ENCODE results near the gene ARMC12. TPM values are rescaled to one million over a fixed set of nuclear protein-coding genes. Genes with fewer than 3 reads are reported as not detected.
A peak's percentile ranks its signal among the peaks of the same experiment; 100 is the strongest.

The ARMC12 gene
- total and polyA plus RNA-seq, 2 of the 13 experiments (the other 11 are each of a cell fraction or from before 2014, with no cell fraction given) = 1.3 TPM; not detected in 1

GRCh38 chr6:35731736-35732532, 4.9 kb upstream of the ARMC12 start (continued):
- TF ChIP-seq STAG1 (CRISPR knock-in tag; IDR thresholded peaks at IDR 0.05) (0 out of 2 replicates have a peak, but pooled peaks have one; percentile 3), ZBTB7B (CRISPR knock-in tag; IDR thresholded peaks at IDR 0.05) (peak; percentile 80; the same call in 1 of the 2 replicates), MED1 (CRISPR knock-in tag; IDR thresholded peaks at IDR 0.05) (no peak; the same call in 1 of the 2 replicates), ZNF205 (CRISPR knock-in tag; IDR thresholded peaks at IDR 0.05) (peak; percentile 68), POLR2AphosphoS2 (IDR thresholded peaks at IDR 0.05; ENCODE audit: low read depth, low read length) (no peak), ZNF160 (CRISPR knock-in tag; IDR thresholded peaks at IDR 0.05) (no peak; the same call in 1 of the 2 replicates), ZBTB21 (CRISPR knock-in tag; IDR thresholded peaks at IDR 0.05) (0 out of 2 replicates have a peak, but pooled peaks have one; percentile 37), PPARG (CRISPR knock-in tag; conservative IDR thresholded peaks at IDR 0.05) (0 out of 2 replicates have a peak, but pooled peaks have one; percentile 20), E2F5 (CRISPR knock-in tag; conservative IDR thresholded peaks at IDR 0.05) (peak; percentile 49; the same call in 1 of the 2 replicates), PRDM15 (CRISPR knock-in tag; IDR thresholded peaks at IDR 0.05) (peak; percentile 57; the same call in 1 of the 2 replicates), SAP130 (CRISPR knock-in tag; IDR thresholded peaks at IDR 0.05; ENCODE audit: low read depth) (peak; percentile 96), TARDBP (CRISPR knock-in tag; IDR thresholded peaks at IDR 0.05) (peak; percentile 81), SAFB2 (CRISPR knock-in tag; IDR thresholded peaks at IDR 0.05; ENCODE audit: borderline replicate concordance, low read depth) (0 out of 2 replicates have a peak, but pooled peaks have one; percentile 73), ZNF788 (CRISPR knock-in tag; IDR thresholded peaks at IDR 0.05; ENCODE audit: borderline replicate concordance) (peak; percentile 27; the same call in 1 of the 2 replicates), ZNF720 (CRISPR knock-in tag; IDR thresholded peaks at IDR 0.05) (no peak), CENPBD1 (CRISPR knock-in tag; IDR thresholded peaks at IDR 0.05; ENCODE audit: borderline replicate concordance, low read depth) (no peak), ZKSCAN8 (CRISPR knock-in tag; IDR thresholded peaks at IDR 0.05; ENCODE audit: borderline replicate concordance) (peak; percentile 57; the same call in 1 of the 2 replicates)
- TF ChIP-seq, protein P1, sequence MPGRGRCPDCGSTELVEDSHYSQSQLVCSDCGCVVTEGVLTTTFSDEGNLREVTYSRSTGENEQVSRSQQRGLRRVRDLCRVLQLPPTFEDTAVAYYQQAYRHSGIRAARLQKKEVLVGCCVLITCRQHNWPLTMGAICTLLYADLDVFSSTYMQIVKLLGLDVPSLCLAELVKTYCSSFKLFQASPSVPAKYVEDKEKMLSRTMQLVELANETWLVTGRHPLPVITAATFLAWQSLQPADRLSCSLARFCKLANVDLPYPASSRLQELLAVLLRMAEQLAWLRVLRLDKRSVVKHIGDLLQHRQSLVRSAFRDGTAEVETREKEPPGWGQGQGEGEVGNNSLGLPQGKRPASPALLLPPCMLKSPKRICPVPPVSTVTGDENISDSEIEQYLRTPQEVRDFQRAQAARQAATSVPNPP (CRISPR knock-in tag; IDR thresholded peaks at IDR 0.05) = peak; percentile 49; the same call in 1 of the 2 replicates

Measured in HepG2 (cell line).